MM.1S (cell line): ENCODE measurements around the gene SLC5A3.

ENCODE experiments used
- EZH2 ChIP-seq: fragments of 300-600 bp; sonication (generic); optimal IDR thresholded peaks from 2 replicates; pipeline ENCODE3; 2017; ENCODE audit warnings: low read depth, mild to moderate bottlenecking, antibody characterized with exemption, low read length, mixed read lengths
- EZH2phosphoT487 ChIP-seq: fragments of 300-600 bp; sonication (generic); IDR thresholded peaks from 2 replicates; pipeline ENCODE4 v1.6.1; 2018; ENCODE audit warnings: antibody characterized with exemption, low read length
- TF ChIP-seq, protein P1 (sequence below): fragments of 300-600 bp; sonication (generic); IDR thresholded peaks from 2 replicates; pipeline ENCODE4 v1.5.1; 2016; ENCODE audit warnings: antibody characterized with exemption, low read length, mixed read lengths

DNA sequence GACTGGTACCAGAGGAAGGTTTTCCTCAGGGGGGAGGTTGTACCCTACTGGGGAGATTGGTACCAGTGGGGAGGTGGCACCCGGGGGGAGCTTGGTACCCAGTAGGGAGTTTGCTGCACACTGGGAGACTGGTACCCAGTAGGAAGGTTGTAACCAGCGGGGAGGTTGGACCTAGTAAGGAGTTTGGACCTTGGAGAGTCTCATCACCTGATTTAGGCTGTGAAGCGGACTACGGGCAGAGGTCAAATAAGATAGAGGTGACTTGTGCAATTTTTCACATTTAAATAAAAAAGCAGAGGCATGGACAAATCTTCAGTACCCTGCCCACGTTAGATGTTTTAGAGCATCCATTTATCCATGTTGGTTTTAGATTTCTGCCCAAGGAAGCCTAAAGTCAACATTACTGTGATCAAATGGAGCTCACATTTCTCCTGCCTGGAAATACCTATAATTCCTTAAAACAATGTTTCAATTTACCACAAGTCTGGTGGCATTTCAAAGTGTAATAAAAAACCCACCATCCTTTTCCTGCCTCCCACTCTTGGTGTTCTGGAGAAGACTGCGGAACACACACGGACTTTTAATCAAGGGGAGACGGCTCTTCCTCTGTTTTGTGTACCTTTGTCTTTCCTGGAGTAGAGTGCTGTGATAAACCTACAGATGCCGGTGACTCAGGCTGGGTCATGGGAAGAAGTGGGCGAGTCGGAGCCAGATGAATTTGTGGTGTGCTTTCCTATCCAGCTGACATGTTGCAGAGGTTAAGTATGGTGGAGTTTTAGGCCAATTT lies 36.2 kb upstream of the SLC5A3 start:
- TF ChIP-seq EZH2phosphoT487 (no peak), EZH2 (no peak)
- TF ChIP-seq, protein P1, sequence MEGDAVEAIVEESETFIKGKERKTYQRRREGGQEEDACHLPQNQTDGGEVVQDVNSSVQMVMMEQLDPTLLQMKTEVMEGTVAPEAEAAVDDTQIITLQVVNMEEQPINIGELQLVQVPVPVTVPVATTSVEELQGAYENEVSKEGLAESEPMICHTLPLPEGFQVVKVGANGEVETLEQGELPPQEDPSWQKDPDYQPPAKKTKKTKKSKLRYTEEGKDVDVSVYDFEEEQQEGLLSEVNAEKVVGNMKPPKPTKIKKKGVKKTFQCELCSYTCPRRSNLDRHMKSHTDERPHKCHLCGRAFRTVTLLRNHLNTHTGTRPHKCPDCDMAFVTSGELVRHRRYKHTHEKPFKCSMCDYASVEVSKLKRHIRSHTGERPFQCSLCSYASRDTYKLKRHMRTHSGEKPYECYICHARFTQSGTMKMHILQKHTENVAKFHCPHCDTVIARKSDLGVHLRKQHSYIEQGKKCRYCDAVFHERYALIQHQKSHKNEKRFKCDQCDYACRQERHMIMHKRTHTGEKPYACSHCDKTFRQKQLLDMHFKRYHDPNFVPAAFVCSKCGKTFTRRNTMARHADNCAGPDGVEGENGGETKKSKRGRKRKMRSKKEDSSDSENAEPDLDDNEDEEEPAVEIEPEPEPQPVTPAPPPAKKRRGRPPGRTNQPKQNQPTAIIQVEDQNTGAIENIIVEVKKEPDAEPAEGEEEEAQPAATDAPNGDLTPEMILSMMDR = no peak
